Activated T-cell treated with anti-CD3 and anti-CD28 coated beads for 1 hour (primary cell): ENCODE data around the gene AXIN1.
A peak's percentile ranks its signal among the peaks of the same experiment; 100 is the strongest.
"Not testable (repeated sequence)": the region's sequence is repeated elsewhere in the genome, so short reads cannot be mapped to it uniquely, and the experiment has no call there.

Source experiments
- DNase-seq: peaks from one replicate; pipeline ENCODE4 v3.0.0-alpha.2; 2020; ENCODE audit warnings: low read depth

Gene AXIN1

GRCh38 chr16:370443-370842, 17.9 kb upstream of the AXIN1 start, which contains the start of gene MRPL28:
Gene MRPL28, minus strand, starts transcription at chr16:370538. Its CDS starts 320 bp downstream, at chr16:370218.
- peak; percentile 87 for DNase-seq

DNA sequence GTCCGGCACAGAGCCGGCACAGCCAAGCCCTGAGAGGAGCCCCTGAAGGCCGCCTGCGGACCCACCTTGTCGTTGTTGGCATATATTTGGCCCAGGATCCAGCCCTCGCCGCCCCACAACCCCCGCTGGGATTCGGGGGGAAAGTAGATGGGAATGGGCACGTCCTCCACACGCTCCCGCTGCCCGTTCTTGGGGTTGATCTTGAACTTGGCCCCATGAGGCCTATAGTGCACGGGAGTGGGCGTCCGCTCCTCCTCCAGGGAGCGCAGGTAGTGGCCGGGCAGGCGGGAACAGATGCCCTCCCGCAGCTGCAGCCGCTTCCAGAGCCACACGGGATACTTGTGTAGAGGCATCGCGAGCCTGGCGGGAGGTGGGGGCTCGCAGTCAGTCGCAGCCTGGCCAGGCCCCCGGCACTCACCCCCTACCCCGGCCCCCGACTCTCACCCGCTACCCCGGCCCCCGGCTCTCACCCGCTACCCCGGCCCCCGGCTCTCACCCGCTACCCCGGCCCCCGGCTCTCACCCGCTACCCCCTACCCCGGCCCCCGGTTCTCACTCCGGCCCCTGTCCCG, 17.4 kb upstream of the AXIN1 start:
- DNase-seq, result no peak

GRCh38 chr16:369275-369865, 16.8 kb upstream of the AXIN1 start:
- DNase-seq, result no peak

DNA sequence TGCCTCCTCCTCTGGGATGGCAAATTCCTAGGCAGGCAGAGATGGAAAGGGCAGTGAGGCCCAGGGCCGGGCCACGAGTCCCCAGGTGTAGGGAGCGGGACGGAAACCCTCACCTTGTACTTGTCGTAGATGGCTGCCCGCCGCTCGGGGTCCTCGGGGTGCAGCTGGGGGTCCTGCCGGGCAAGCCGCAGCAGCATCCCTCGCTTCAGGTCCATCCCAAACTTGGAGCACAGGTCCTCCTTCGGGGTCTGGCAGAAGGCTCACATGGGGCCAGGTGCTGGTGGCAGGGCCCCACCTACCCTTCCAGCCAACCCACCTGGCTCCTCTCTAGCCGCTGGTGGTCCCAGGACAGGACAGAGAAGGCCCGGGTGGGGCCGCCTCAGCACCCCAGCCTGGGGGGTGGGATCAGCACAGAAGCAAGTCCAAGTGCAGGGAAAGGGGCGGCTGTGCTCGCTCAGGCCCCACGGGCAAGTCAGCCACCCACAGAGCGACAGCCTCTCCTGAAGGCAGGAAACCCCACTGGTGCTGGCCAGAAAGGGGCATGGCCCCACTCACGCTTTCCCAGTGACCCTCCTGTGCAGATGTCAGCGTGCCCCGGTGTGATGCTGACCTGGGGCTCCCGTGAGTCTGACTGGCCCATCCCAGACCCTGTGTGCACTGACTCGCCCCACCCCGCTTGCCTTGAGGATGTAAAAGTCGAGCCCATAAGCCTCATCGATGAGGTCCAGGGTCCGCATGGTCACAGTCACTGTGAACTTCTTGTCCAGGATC, 16.1 kb upstream of the AXIN1 start:
- DNase-seq, result no peak

GRCh38 chr16:367333-367903, 14.9 kb upstream of the AXIN1 start:
- DNase-seq, result no peak

GRCh38 chr16:366476-366875, 14.0 kb upstream of the AXIN1 start:
- DNase-seq, result no peak

DNA sequence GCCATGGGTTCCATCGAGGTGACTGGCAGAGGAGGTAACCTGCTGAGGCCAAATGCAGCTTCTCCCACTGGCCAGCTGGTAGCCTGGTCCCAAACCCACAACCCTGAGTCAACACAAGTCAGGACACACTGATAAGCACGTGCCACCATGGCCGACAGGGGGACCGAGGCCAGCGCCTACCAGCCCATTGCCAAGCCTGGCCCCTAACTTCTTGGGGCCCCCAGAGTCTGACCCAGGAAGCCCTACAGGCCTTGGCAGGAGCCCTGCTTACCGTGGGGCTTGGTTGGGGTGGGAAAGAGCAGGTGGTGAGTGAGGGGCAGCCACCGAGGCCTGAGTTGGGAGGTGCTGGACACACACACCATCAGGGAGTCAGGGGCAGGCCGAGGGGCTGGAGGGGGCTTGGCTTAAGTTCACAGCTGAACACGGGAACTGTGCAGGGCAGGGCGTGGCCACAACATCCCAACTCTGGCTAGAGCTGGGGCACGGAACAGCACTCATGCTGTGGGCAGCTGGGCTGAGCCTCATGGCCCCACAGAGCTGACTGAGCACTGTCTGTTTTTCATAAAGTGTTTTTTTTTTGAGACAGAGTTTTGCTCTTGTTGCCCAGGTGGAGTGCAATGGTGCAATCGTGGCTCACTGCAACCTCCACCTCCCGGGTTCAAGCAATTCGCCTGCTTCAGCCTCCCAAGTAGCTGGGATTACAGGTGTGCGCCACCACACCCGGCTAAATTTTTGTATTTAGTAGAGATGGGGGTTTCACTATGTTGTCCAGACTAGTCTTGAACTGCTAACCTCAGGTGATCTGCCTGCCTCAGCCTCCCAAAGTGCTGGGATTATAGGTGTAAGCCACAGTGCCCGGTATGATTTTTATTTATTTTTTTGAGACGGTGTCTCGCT, 12.3 kb upstream of the AXIN1 start:
- DNase-seq, result no peak

DNA sequence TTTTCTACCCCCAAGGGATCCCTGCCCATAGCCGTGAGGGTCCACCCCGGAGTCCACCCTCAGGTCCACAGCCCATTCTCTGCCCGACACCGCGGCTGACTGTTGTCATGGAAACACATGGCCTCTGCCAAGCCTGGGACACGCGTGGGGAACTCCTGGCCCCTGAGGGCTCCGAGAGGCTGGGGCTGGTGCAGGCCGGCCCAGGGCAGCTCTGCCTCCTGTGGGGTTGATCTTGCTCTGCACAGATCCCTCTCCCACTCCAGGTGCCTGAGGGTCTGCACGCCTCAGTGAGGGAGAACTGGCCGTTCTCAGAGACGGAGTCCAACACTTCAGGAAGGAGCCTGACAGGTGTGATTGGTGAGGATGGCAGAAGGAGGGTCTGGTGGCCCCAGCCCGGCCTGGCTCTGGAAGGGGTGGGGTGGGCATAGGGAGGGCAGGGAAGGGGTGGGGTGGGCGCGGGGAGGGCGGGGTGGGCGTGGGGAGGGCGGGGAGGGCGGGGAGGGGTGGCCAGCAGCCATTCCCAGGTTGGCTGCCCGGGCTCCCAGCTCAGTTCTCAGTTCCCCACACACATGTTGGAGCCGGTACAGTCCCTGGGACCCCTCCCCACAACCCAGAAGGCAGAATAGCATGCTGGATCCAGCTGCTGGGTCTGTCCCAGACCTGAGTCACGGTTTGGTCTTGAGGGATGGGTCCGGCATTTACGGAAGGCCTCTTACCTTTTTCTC, 11.4 kb upstream of the AXIN1 start:
- DNase-seq, result no peak

DNA sequence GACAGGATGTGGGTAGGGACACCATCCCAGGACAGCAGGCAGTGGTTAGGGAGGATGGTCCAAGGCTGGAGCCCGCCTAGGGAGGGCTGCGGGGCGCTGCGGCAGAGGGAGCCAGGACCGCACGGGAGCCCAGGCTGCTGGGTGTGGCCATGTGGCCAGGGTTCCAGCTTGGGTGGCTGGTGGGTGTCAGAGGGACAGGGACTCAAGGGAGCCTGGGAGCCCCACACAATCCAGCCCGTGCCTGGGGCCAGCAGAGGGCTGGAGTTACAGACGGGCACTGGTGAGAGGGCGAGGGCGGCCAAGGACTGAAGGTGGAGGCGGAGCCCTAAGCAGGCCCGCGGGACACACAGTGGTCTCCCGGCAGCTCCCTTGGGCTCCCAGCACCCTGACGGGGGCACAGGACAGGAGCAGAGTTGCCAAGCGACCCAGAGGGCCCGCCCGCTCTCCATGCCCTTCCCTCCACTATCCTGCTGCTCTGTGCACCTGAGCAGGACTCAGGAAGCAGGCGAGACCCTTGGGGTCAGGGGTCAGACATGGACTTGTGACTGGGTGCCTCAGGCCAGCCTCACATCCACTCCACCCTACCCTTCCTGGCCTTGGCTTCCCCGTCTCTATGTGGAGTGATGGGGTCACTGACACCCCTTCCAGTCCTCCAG, 10.7 kb upstream of the AXIN1 start:
- DNase-seq, result no peak

- not testable (repeated sequence) for DNase-seq
Observed at GRCh38 chr16:362702-362999, 10.1 kb upstream of the AXIN1 start.

- DNase-seq, result peak; percentile 64
Observed at GRCh38 chr16:361872-362701, 9.6 kb upstream of the AXIN1 start.

DNA sequence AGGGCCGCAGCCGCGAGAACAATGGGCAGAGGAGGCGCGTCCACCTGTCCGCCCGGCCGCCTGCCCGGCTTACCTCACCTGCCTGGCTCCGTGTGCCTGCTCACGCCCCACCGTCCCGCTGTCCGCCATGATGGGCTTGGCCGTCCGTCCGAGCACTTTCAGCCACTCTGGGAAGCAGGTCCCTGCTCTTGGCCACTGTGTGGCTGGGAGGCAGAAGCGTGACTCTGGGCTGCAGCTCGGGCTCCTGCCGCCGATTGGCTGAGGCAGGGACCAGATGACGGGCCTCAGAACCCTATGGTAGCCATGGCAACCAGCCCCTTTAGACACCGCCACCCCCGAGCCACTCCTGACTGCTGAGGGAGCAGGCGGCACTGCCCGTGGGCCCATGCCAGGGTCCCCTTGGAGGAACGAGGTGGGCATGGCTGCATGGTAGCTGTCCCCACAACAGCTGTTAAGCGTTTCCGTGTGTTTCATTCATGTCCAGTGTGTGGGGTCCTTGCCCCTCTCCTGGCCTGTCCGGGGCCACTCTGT, 8.9 kb upstream of the AXIN1 start:
- no peak for DNase-seq

GRCh38 chr16:360698-361336, 8.3 kb upstream of the AXIN1 start:
- no peak for DNase-seq

DNA sequence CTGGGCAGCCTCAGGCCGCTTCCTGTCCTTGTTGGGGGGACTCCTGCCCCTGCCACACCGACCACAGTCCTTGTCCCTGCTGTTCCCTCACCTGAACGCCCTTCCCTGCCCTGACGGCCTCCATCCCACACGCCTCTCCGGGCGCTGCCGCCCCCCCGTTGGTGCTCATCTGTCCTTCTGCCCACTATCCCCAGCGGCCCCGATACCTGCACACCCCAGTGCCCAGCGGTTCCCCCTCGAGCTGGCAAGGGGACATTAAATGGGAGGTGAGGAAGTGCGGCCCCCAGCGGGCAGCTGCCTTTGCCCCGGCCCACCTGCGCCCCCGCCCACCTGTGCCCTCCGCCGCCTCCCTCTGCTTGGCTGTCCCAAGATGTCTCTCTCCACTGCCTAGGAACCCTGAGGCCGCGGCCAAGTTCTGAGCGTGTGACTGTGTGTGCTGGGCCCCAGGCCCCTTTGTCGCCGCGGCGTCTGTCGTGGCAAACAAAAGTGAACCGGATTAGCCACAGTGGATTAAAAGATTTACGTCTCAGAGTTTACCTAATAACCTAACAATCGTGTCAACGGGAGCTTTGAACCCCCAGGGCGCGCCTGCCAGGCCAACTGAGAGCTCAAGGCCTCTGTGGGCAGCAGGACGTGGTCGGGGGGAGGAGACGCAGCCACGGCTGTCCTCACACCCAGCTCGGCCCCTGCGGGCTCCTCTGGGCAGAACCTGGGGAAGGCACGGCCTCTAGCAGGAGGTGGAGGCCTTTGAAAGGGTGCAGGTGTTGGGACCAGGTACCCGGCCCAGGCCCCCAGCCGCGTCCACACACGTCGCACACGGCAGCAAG, 7.6 kb upstream of the AXIN1 start:
- DNase-seq, result no peak

DNA sequence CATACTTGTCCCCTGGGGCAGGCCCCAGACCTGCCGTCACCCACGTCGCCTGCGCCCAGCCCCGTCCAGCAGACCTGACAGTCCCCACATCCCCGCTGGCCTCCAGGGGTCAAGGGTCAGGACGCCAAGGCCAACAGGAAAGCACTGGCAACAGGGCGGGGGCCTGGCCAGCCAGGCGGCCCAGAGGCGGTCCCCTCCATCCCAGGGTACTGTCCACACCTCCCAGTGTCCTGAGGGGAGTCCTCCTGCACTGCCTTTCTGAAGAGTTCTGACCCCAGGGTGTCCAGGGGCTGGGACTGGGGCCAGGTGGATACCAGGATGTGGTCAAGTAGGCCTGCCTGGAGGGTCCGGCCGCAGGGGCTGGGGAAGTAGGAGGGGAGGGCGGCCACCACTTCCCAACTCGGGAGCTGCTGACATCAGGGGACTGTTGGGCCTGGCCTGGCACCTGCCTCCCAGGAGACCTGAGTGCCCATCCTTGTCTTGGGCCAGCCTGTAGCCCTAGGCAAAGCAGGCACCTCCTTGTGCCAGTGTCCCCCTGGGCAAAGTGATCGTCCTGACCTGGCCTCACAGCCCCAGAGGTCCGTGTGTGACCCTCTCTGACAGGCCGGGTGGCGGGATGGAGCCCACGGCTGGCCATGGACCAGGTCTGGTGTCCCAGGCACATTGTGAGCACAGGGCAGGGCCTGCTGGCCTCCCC, 6.7 kb upstream of the AXIN1 start:
- DNase-seq, result no peak

DNA sequence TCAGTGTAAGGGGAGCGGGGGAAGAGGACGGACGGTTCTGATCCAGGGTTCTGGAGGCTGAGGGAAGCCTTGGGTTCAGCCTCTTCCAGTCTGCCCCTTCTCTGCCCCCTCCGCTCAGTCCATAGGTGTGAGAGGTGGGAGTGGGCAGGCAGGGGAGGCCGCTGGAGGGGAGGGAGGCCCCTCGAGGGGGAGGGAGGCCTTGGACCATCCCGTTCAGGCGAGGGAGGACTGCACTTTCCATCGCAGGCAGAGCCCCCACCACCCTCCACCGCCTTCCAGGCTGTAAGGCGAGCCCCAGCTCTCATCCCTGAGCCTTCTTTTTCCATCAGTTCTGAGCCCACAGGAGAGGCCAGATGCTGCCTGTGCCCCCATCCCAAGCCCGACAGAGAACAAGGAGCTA, 4.2 kb upstream of the AXIN1 start:
- DNase-seq, result no peak

GRCh38 chr16:354971-355461, 2.5 kb upstream of the AXIN1 start:
- peak; percentile 43 for DNase-seq
